GM21529 (cell line): Measurements from ENCODE around the gene OR8B8.
"Not testable (repeated sequence)": the region's sequence is repeated elsewhere in the genome, so short reads cannot be mapped to it uniquely, and the experiment has no call there.

Source experiments
- ATAC-seq: cut with Tn5 transposase; IDR thresholded peaks from one replicate; pipeline ENCODE4 v1.9.1; 2021; ENCODE audit not compliant: unreplicated experiment

Gene OR8B8

GRCh38 chr11:124442442-124442841 is 3.1 kb downstream of the OR8B8 start:
- no peak for ATAC-seq

- no peak for ATAC-seq
Measured at GRCh38 chr11:124441519-124441918, 4.0 kb downstream of the OR8B8 start.

- ATAC-seq, result no peak
Measured at GRCh38 chr11:124441081-124441480, 4.4 kb downstream of the OR8B8 start.

GRCh38 chr11:124440608-124441007 is 4.9 kb downstream of the OR8B8 start:
- no peak for ATAC-seq

GRCh38 chr11:124434699-124435098 is 10.8 kb downstream of the OR8B8 start:
- no peak for ATAC-seq

- no peak for ATAC-seq
Measured at GRCh38 chr11:124429599-124429998, 15.9 kb downstream of the OR8B8 start.

GRCh38 chr11:124424384-124424921 is 21.0 kb downstream of the OR8B8 start, which contains the start of gene OR8B4:
Gene OR8B4, minus strand, starts transcription at chr11:124424871. Its CDS starts 0 bp downstream, at chr11:124424871.
- ATAC-seq, result no peak

- no peak for ATAC-seq
Measured at GRCh38 chr11:124421043-124421442, 24.5 kb downstream of the OR8B8 start.

GRCh38 chr11:124415356-124415923 is 30.1 kb downstream of the OR8B8 start:
- no peak for ATAC-seq

GRCh38 chr11:124409906-124410305 is 35.6 kb downstream of the OR8B8 start:
- ATAC-seq, result no peak

GRCh38 chr11:124405581-124405980 is 39.9 kb downstream of the OR8B8 start:
- ATAC-seq, result no peak

- not testable (repeated sequence) for ATAC-seq
Measured at GRCh38 chr11:124403186-124403585, 42.3 kb downstream of the OR8B8 start.

GRCh38 chr11:124402326-124402922 is 43.1 kb downstream of the OR8B8 start:
- no peak for ATAC-seq

GRCh38 chr11:124398924-124399323 is 46.6 kb downstream of the OR8B8 start, which contains the start of gene OR8B3:
Gene OR8B3, minus strand, starts transcription at chr11:124399024. Its CDS starts 1,673 bp downstream, at chr11:124397351.
- ATAC-seq, result no peak

GRCh38 chr11:124396847-124397246 is 48.6 kb downstream of the OR8B8 start:
- ATAC-seq, result not testable (repeated sequence)

- no peak for ATAC-seq
Measured at GRCh38 chr11:124394408-124394807, 51.1 kb downstream of the OR8B8 start.
